OCI-LY3 (cell line): Measurements from ENCODE around the gene ZNF33A.

ENCODE experiments used
- EZH2phosphoT487 ChIP-seq: fragments of 200-600 bp; shearing (Covaris generic); IDR thresholded peaks from 2 replicates; pipeline ENCODE4 v1.6.1; 2018; ENCODE audit warnings: antibody characterized with exemption, mixed run types, low read depth
- TF ChIP-seq, protein P1 (sequence below): fragments of 200-600, 300-600 bp; sonication (generic); IDR thresholded peaks from 2 replicates; pipeline ENCODE4 v1.5.1; 2014; ENCODE audit warnings: antibody characterized with exemption, low read length, low read depth

- TF ChIP-seq, protein P1, sequence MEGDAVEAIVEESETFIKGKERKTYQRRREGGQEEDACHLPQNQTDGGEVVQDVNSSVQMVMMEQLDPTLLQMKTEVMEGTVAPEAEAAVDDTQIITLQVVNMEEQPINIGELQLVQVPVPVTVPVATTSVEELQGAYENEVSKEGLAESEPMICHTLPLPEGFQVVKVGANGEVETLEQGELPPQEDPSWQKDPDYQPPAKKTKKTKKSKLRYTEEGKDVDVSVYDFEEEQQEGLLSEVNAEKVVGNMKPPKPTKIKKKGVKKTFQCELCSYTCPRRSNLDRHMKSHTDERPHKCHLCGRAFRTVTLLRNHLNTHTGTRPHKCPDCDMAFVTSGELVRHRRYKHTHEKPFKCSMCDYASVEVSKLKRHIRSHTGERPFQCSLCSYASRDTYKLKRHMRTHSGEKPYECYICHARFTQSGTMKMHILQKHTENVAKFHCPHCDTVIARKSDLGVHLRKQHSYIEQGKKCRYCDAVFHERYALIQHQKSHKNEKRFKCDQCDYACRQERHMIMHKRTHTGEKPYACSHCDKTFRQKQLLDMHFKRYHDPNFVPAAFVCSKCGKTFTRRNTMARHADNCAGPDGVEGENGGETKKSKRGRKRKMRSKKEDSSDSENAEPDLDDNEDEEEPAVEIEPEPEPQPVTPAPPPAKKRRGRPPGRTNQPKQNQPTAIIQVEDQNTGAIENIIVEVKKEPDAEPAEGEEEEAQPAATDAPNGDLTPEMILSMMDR, result no peak
- no peak for TF ChIP-seq EZH2phosphoT487
Observed at GRCh38 chr10:37992083-37992482, 18.4 kb upstream of the ZNF33A start.
